Vagina (tissue), 2 donors: ENCODE data around the gene ISG15.

Source experiments
- CTCF ChIP-seq, 3 experiments: fragments of 450-650 bp in 2 of 3; fragments of 200-600 bp in 1 of 3; sonication (generic) in 1 of 3; IDR thresholded peaks; one replicate each; pipeline ENCODE4 v1.5.1; 2017 to 2019; ENCODE audit warnings: antibody characterized with exemption in 3 of 3, mild to moderate bottlenecking in 2 of 3, moderate library complexity in 2 of 3
- POLR2A ChIP-seq, 2 donors: fragments of 450-650 bp; IDR thresholded peaks; one replicate each; pipeline ENCODE4 v1.6.1; 2017; ENCODE audit warnings: antibody characterized with exemption in 2 of 2, mild to moderate bottlenecking in 2 of 2, moderate library complexity in 2 of 2
- POLR2AphosphoS5 ChIP-seq, 2 donors: sonication (generic); formaldehyde crosslinking; IDR thresholded peaks; one replicate each; pipeline ENCODE4 v1.9.0; 2017; ENCODE audit warnings: antibody characterized with exemption in 2 of 2, mild to moderate bottlenecking in 2 of 2, low read depth in 1 of 2; ENCODE audit not compliant: insufficient read depth in 1 of 2

- TF ChIP-seq CTCF (IDR thresholded peaks at IDR 0.05) (no peak), POLR2AphosphoS5 (IDR thresholded peaks at IDR 0.05; ENCODE audit: insufficient read depth in 1 of 2, low read depth in 1 of 2) (no peak), POLR2A (IDR thresholded peaks at IDR 0.05) (no peak)
Measured at GRCh38 chr1:1027791-1028190, 14.5 kb downstream of the ISG15 start.
